Breast epithelium (tissue), 3 donors: ENCODE measurements around the gene INTS14.

Experiments
- POLR2A ChIP-seq: fragments of 450-650 bp; IDR thresholded peaks from one replicate; pipeline ENCODE4 v1.6.1; 2016; ENCODE audit warnings: antibody characterized with exemption, mild to moderate bottlenecking, moderate library complexity
- POLR2AphosphoS5 ChIP-seq, 3 donors: sonication (generic); formaldehyde crosslinking; IDR thresholded peaks; one replicate each; pipeline ENCODE4 v1.6.1; 2017; ENCODE audit warnings: antibody characterized with exemption in 3 of 3
- TF ChIP-seq, protein P1 (sequence below), 3 donors: fragments of 450-650 bp; IDR thresholded peaks; one replicate each; pipeline ENCODE4 v1.5.1; 2016 to 2017; ENCODE audit warnings: antibody characterized with exemption in 3 of 3, mild to moderate bottlenecking in 3 of 3, moderate library complexity in 3 of 3

DNA sequence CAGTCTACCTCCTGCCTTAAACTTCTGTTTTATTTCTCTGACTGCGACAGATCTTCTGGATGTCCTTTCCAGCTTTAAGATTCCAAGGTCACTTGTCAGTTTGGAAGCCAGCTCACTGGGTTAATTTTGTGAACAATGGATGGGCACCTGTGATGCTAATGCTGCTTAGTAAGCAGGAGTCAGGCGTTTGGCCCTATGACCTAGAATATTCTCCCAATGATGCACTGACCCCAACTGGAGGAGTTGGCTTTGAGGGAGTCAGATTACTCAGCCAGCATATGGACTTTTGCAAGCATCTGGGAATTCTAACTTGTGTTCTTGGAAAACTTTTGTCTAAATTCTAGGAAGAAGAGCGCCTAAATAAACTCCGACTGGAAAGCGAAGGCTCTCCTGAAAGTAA, 52.6 kb downstream of the INTS14 start:
- TF ChIP-seq, protein P1, sequence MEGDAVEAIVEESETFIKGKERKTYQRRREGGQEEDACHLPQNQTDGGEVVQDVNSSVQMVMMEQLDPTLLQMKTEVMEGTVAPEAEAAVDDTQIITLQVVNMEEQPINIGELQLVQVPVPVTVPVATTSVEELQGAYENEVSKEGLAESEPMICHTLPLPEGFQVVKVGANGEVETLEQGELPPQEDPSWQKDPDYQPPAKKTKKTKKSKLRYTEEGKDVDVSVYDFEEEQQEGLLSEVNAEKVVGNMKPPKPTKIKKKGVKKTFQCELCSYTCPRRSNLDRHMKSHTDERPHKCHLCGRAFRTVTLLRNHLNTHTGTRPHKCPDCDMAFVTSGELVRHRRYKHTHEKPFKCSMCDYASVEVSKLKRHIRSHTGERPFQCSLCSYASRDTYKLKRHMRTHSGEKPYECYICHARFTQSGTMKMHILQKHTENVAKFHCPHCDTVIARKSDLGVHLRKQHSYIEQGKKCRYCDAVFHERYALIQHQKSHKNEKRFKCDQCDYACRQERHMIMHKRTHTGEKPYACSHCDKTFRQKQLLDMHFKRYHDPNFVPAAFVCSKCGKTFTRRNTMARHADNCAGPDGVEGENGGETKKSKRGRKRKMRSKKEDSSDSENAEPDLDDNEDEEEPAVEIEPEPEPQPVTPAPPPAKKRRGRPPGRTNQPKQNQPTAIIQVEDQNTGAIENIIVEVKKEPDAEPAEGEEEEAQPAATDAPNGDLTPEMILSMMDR (IDR thresholded peaks at IDR 0.05): no peak
- TF ChIP-seq POLR2A (no peak), POLR2AphosphoS5 (IDR thresholded peaks at IDR 0.05) (no peak)
